Gastroesophageal sphincter (tissue), 4 donors: Measurements from ENCODE around the gene VEGFA. TPM values are rescaled to one million over a fixed set of nuclear protein-coding genes. Genes with fewer than 3 reads are reported as not detected.

Experiments
- ATAC-seq: fragments of 150-250 bp; one replicate; pipeline ENCODE4 v1.9.1; 2016; ENCODE audit warnings: mild to moderate bottlenecking, moderate library complexity
- H3K27ac ChIP-seq, 4 donors: fragments of 200-600 bp; sonication (generic) in 3 of 4; 1 replicate in 3 of 4; 2 replicates in 1 of 4; pipeline ENCODE4 v1.5.1; 2016 to 2019
- H3K27me3 ChIP-seq: fragments of 200-600 bp; sonication (generic); one replicate; pipeline ENCODE4 v1.5.1; 2019
- H3K36me3 ChIP-seq, 2 donors: fragments of 200-600 bp; sonication (generic); one replicate each; pipeline ENCODE4 v1.5.1; 2019; ENCODE audit warnings: control low read depth in 1 of 2
- H3K4me1 ChIP-seq, 3 donors: fragments of 200-600 bp; sonication (generic); 1 replicate in 2 of 3; 2 replicates in 1 of 3; pipeline ENCODE4 v1.5.1; 2016 to 2019; ENCODE audit warnings: control low read depth in 2 of 3
- H3K4me3 ChIP-seq, 2 donors: fragments of 200-600 bp; sonication (generic); one replicate each; pipeline ENCODE4 v1.5.1; 2019; ENCODE audit warnings: mild to moderate bottlenecking in 1 of 2, moderate library complexity in 1 of 2
- H3K9me3 ChIP-seq, 3 donors: fragments of 200-600 bp; sonication (generic); one replicate each; pipeline ENCODE4 v1.5.1; 2017 to 2019; ENCODE audit warnings: control low read depth in 2 of 3
- CTCF ChIP-seq, 4 experiments: fragments of 200-600 bp in 2 of 4; fragments of 450-650 bp in 2 of 4; sonication (generic) in 1 of 4; IDR thresholded peaks; one replicate each; pipeline ENCODE4 v1.5.1; 2017 to 2019; ENCODE audit warnings: antibody characterized with exemption in 4 of 4, mild to moderate bottlenecking in 2 of 4, moderate library complexity in 2 of 4
- EP300 ChIP-seq: sonication (generic); formaldehyde crosslinking; IDR thresholded peaks from one replicate; pipeline ENCODE4 v1.6.1; 2017; ENCODE audit warnings: antibody characterized with exemption, mild to moderate bottlenecking
- POLR2A ChIP-seq, 2 donors: fragments of 450-650 bp; IDR thresholded peaks; one replicate each; pipeline ENCODE4 v1.6.1; 2017; ENCODE audit warnings: antibody characterized with exemption in 2 of 2, mild to moderate bottlenecking in 2 of 2, moderate library complexity in 1 of 2
- POLR2AphosphoS5 ChIP-seq: sonication (generic); formaldehyde crosslinking; IDR thresholded peaks from one replicate; pipeline ENCODE4 v1.6.1; 2017; ENCODE audit warnings: antibody characterized with exemption
- WGBS, 2 donors: methylation state at CpG; one replicate each; pipeline ENCODE4 v1.1.5; 2018; ENCODE audit warnings: low coverage in 1 of 2; 5-methylcytosine and 5-hydroxymethylcytosine counted together
- total RNA-seq, 4 donors: library from RNA; depleted of rRNA; stranded (reverse); fragments of >200 nt; gene quantifications; one replicate each; pipeline ENCODE4 v1.1.0, GENCODE V29; 2016

The VEGFA gene
- total RNA-seq, 4 donors from 2014 or later, result 32.2 to 66.2 (median 40.1) TPM

GRCh38 chr6:43738877-43739641 lies 31.0 kb upstream of the VEGFA start:
- WGBS, 2 donors, result 79 to 90% methylated on average over 6 to 11 of the region's 11 CpGs
- Histone ChIP-seq H3K27ac (no peak overlapping the region), H3K4me1 (peaks cover 0 to 13% (median 0%) of the 10 kb centered on the region in 3 donors), H3K9me3 (no peaks in the 10 kb centered on the region), H3K27me3 (no peaks in the 10 kb centered on the region), H3K36me3 (no peaks in the 10 kb centered on the region), H3K4me3 (no peak overlapping the region)
- no peak for ATAC-seq
- TF ChIP-seq EP300, result no peak
- TF ChIP-seq CTCF (IDR thresholded peaks at IDR 0.05), result no peak
- no peak for TF ChIP-seq POLR2AphosphoS5
- TF ChIP-seq POLR2A (IDR thresholded peaks at IDR 0.05), result no peak

GRCh38 chr6:43739642-43740091 lies 30.3 kb upstream of the VEGFA start:
- no peaks in the 10 kb centered on the region for H3K36me3 ChIP-seq
- H3K4me3 ChIP-seq, result no peak overlapping the region
- no peak overlapping the region for H3K27ac ChIP-seq
- H3K9me3 ChIP-seq, result no peaks in the 10 kb centered on the region
- no peak for TF ChIP-seq POLR2A (IDR thresholded peaks at IDR 0.05)
- no peak for TF ChIP-seq EP300
- H3K4me1 ChIP-seq, result peaks cover 0 to 13% (median 0%) of the 10 kb centered on the region in 3 donors
- no peak for ATAC-seq
- no peaks in the 10 kb centered on the region for H3K27me3 ChIP-seq
- WGBS, 2 donors, result no CpG with 5 or more reads among the region's 4 CpGs

DNA sequence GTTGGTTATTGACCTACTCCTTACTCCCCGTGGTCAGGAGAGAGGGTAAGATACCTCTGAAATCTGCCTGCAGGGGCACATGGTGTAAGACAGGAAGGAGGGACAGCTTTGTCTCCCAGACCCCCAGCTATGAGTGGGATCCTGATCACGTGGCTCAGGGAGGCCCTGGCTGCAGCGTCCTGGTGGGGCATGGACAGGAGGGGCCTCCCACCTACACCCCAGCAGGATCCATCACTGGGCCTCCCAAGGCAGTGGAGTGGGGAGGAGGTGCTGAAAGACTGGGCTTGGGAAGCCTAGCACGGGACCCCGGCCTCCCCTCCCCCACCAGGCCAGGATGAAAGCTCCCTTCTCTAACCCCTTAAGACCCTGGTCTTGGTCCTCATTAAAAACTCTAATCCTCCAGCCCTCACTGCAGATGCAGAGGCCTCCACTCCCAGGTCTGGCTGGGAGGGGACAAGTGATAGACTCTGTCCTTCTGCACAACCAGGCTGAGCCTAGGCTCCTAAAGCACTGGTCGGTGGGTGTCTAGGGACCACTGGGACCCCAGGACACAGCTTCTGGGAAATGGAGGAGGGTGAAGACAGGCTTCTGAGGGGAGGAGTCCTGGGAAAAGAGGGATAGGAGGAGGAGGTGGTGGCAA lies 29.6 kb upstream of the VEGFA start:
- H3K36me3 ChIP-seq, result no peaks in the 10 kb centered on the region
- peaks cover 0 to 13% (median 0%) of the 10 kb centered on the region in 3 donors for H3K4me1 ChIP-seq
- no peaks in the 10 kb centered on the region for H3K27me3 ChIP-seq
- no peak overlapping the region for H3K27ac ChIP-seq
- no peak overlapping the region for H3K4me3 ChIP-seq
- TF ChIP-seq CTCF (IDR thresholded peaks at IDR 0.05) (no peak), POLR2A (IDR thresholded peaks at IDR 0.05) (no peak), POLR2AphosphoS5 (no peak)
- ATAC-seq, result no peak
- H3K9me3 ChIP-seq, result no peaks in the 10 kb centered on the region
- 92% methylated on average over 2 of the region's 6 CpGs; no CpG with 5 or more reads in 1 of the 2 donors for WGBS, 2 donors

GRCh38 chr6:43740961-43741764 lies 28.8 kb upstream of the VEGFA start:
- TF ChIP-seq CTCF (IDR thresholded peaks at IDR 0.05), result no peak
- TF ChIP-seq POLR2AphosphoS5, result no peak
- Histone ChIP-seq H3K4me3 (no peak overlapping the region), H3K36me3 (no peaks in the 10 kb centered on the region), H3K27me3 (no peaks in the 10 kb centered on the region), H3K9me3 (no peaks in the 10 kb centered on the region), H3K27ac (no peak overlapping the region), H3K4me1 (peaks cover 0 to 13% (median 0%) of the 10 kb centered on the region in 3 donors)
- 80 to 81% methylated on average over 1 to 3 of the region's 6 CpGs for WGBS, 2 donors
- ATAC-seq, result no peak

GRCh38 chr6:43741829-43742228 lies 28.2 kb upstream of the VEGFA start:
- no peak overlapping the region for H3K4me3 ChIP-seq
- no peak for ATAC-seq
- H3K36me3 ChIP-seq, result no peaks in the 10 kb centered on the region
- no peaks in the 10 kb centered on the region for H3K9me3 ChIP-seq
- H3K27ac ChIP-seq, result no peak overlapping the region
- WGBS, 2 donors, result 53 to 83% methylated on average over 2 of the region's 2 CpGs
- H3K4me1 ChIP-seq, result peaks cover 0 to 13% (median 0%) of the 10 kb centered on the region in 3 donors
- TF ChIP-seq CTCF (IDR thresholded peaks at IDR 0.05), result no peak
- no peak for TF ChIP-seq POLR2AphosphoS5
- no peak for TF ChIP-seq EP300
- H3K27me3 ChIP-seq, result no peaks in the 10 kb centered on the region
